ENCODE results near the gene RNF212.
"Not testable (repeated sequence)": the region's sequence is repeated elsewhere in the genome, so short reads cannot be mapped to it uniquely, and the experiment has no call there.

RNF212 gene

DNA sequence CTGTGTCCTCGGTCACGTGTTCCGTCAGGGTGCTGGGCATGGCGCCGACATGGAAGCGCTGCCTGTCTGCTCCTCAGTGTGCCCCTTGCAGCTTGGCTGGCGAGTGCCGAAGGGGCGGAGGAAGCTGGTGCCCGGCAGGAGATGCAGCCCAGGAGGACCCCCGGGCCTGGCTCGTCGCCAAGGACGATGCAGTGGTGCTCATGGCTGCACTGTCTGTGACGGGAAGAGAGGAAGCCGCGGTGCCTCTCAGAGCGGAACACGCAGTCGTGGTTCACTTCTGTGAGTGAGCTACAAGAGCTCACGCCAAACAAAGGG lies 63.8 kb downstream of the RNF212 start:
- H3K4me3 ChIP-seq (ENCODE audit: low read depth, low read length) = no peak overlapping the region
- no peaks in the 10 kb centered on the region for H3K36me3 ChIP-seq (ENCODE audit: control insufficient read depth, insufficient read depth, low read length)
- H3K9ac ChIP-seq (ENCODE audit: low read depth, low read length) = no peak overlapping the region
- H3K9me3 ChIP-seq (ENCODE audit: control insufficient read depth, insufficient read depth, low read length) = no peaks in the 10 kb centered on the region
- H3K4me1 ChIP-seq (ENCODE audit: control insufficient read depth, insufficient read depth, low read length) = no peaks in the 10 kb centered on the region
- peaks cover 22% of the 10 kb centered on the region for H3K27me3 ChIP-seq (ENCODE audit: control insufficient read depth, insufficient read depth, low read length)

DNA sequence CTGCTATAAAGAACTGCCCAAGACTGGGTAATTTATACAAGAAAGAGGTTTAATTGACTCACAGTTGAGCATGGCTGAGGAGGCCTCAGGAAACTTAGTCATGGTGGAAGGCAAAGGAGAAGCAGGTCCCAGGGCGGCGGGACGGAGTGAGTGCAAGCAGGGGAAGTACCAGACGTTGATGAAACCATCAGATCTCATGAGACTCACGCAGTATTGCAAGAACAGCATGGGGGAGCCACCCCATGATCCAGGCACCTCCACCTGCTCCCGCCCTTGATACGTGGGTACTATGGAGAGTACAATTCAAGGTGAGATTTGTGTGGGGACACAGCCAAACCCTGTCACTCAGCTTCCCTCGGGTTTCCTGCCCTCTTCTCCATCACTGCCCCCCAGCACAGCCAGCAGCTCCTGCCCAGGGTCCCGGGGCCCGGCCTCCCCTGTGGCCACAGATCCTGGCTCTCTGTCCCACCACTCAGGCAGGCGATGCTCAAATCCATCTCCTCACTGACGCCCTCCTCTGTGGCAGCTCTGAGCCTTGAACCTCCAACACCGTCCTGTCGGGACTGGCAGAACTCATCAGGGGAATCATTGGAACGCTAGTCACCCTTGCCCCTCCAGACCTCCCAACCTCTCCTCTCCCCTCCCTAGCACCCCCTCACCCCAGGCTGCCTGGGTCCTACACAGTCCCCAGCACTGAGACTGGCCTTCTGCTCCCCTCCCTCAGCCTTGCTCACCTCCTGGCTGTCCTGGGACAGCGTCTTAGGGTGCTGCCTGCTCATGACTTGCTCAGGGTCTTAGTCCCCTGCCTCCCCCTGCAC lies 64.4 kb downstream of the RNF212 start:
- H3K27me3 ChIP-seq (ENCODE audit: control insufficient read depth, insufficient read depth, low read length) = peaks cover 24% of the 10 kb centered on the region
- H3K9me3 ChIP-seq (ENCODE audit: control insufficient read depth, insufficient read depth, low read length) = no peaks in the 10 kb centered on the region
- no peak overlapping the region for H3K4me3 ChIP-seq (ENCODE audit: low read depth, low read length)
- no peak overlapping the region for H3K9ac ChIP-seq (ENCODE audit: low read depth, low read length)
- H3K4me1 ChIP-seq (ENCODE audit: control insufficient read depth, insufficient read depth, low read length) = no peaks in the 10 kb centered on the region
- H3K36me3 ChIP-seq (ENCODE audit: control insufficient read depth, insufficient read depth, low read length) = no peaks in the 10 kb centered on the region

DNA sequence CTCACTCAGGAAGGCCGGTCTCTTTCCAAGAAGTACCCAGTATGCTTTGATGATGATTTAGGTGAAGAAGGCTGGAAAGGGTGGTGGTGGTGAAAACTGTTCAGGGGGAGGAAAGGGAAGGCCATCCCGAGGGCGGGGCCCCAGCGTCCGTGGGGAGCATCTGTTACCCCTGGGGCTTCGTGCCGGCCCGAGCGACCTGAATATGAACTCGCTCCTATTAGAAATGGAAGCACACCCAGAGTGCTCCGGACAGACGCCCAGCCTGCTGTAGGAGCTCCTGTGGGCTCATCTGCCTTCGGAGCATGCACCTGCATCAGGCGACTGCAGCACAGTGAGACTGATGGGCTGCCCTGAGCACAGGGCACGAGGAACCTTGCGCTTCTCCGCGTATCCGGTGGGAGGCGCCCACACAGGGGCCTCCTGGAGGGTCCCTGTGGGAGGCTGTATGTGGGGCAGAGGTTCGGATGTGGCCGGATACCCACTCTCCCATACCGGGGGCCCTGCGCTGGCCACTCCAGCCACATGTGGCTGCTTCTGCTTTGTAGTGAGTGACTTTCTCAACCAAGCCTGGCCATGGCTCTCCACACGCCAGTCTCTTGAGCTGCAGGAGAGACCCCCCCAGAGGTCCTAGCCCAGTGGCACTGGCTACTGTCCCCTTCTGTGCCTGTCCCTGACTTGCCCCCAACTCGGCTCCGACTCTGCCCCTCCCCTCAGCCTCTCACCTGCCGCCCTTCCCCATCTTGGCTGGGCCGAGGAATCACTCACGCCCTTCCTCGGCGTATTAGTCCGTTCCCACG lies 65.2 kb downstream of the RNF212 start:
- peaks cover 21% of the 10 kb centered on the region for H3K27me3 ChIP-seq (ENCODE audit: control insufficient read depth, insufficient read depth, low read length)
- H3K4me1 ChIP-seq (ENCODE audit: control insufficient read depth, insufficient read depth, low read length) = no peaks in the 10 kb centered on the region
- no peak overlapping the region for H3K9ac ChIP-seq (ENCODE audit: low read depth, low read length)
- H3K36me3 ChIP-seq (ENCODE audit: control insufficient read depth, insufficient read depth, low read length) = no peaks in the 10 kb centered on the region
- no peak overlapping the region for H3K4me3 ChIP-seq (ENCODE audit: low read depth, low read length)
- H3K9me3 ChIP-seq (ENCODE audit: control insufficient read depth, insufficient read depth, low read length) = no peaks in the 10 kb centered on the region

DNA sequence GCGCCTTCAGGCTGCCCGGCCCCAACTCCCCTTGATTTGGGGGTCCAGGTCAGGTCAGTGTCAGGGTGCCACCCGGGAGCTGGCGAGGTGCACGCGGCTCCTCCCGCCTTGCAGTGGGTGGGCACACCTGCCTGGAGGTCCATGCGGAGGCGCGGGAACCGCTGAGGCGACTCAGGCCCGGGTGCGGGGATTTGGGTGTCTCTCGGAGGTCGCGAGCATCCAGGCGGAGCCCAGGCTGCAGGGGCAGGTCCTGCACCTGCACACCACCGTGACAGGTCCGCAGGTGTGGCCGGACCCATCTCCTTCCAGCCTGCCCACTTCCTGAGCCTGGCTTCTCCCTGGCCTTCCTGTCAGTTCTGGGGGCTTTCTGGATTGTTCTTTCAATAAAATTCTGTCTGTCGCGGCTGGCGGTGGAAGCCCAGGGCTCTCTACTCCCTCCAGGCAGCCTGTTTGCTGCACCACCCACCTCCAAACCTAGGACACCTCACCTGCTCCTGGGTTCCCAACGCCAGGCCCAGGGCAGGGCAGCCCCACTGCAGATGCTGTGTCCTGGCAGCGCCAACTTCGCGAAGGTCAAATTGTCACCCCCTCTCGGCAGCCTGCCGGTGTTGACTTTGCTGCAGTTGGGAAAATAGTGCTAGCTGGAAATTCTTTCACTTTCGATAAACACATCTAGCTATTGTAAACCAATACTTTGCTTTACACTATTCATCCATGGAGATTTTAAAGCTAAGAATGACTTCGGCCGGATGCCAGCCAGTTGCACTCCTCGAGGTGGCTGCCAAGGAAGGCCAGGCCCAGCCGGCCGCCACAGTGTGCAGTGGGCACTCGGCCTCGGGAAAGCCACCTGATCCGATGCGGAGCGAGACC lies 66.0 kb downstream of the RNF212 start:
- Histone ChIP-seq H3K9me3 (ENCODE audit: control insufficient read depth, insufficient read depth, low read length) (no peaks in the 10 kb centered on the region), H3K4me1 (ENCODE audit: control insufficient read depth, insufficient read depth, low read length) (no peaks in the 10 kb centered on the region), H3K36me3 (ENCODE audit: control insufficient read depth, insufficient read depth, low read length) (no peaks in the 10 kb centered on the region), H3K9ac (ENCODE audit: low read depth, low read length) (no peak overlapping the region), H3K27me3 (ENCODE audit: control insufficient read depth, insufficient read depth, low read length) (peaks cover 19% of the 10 kb centered on the region), H3K4me3 (ENCODE audit: low read depth, low read length) (no peak overlapping the region)

DNA sequence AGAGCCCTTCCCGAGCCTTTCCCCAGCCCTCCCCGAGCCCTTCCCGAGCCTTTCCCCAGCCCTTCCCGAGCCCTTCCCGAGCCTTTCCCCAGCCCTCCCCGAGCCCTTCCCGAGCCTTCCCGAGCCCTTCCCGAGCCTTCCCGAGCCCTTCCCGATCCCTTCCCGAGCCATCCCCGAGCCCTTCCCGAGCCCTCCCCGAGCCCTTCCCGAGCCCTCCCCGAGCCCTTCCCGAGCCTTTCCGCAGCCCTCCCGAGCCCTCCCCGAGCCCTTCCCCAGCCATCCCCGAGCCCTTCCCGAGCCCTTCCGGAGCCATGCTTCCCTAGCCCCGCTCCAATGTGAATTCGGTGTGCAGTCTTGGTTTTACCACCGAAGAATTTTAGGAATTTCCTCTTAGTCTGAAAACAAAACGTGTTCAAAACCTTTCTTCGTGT lies 66.8 kb downstream of the RNF212 start:
- not testable (repeated sequence) for H3K9me3 ChIP-seq (ENCODE audit: control insufficient read depth, insufficient read depth, low read length); H3K9ac ChIP-seq (ENCODE audit: low read depth, low read length); H3K4me1 ChIP-seq (ENCODE audit: control insufficient read depth, insufficient read depth, low read length); H3K4me3 ChIP-seq (ENCODE audit: low read depth, low read length); H3K36me3 ChIP-seq (ENCODE audit: control insufficient read depth, insufficient read depth, low read length)
- peaks cover 19% of the 10 kb centered on the region for H3K27me3 ChIP-seq (ENCODE audit: control insufficient read depth, insufficient read depth, low read length)

DNA sequence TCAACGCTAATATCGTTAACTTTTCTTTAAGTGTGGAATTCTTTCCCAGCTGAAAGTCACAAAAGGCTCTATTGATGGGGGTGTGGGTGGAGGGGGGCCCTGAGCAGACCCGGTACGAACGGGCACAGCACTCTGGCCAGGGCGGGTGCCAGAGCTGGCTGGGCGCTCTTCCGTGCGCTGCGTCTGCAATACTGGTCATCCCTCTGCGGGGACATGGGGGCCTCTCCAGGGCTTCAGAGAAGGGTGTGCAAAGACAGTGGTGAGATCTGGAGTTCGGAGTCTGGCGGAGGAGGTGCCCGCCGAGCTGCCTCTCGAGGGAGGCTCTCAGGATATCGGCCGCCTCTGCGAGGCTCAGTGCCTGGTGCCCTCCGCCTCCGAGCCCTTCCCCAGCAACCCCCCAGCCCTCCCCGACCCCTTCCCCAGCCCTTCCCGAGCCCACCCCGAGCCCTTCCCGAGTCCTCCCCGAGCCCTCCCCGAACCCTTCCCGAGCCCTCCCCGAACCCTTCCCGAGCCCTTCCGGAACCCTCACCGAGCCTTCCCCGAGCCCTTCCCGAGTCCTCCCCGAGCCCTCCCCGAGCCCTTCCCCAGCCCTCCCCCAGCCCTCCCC lies 67.7 kb downstream of the RNF212 start:
- Histone ChIP-seq H3K4me3 (ENCODE audit: low read depth, low read length) (no peak overlapping the region), H3K9ac (ENCODE audit: low read depth, low read length) (no peak overlapping the region), H3K27me3 (ENCODE audit: control insufficient read depth, insufficient read depth, low read length) (peaks cover 14% of the 10 kb centered on the region), H3K9me3 (ENCODE audit: control insufficient read depth, insufficient read depth, low read length) (no peaks in the 10 kb centered on the region), H3K4me1 (ENCODE audit: control insufficient read depth, insufficient read depth, low read length) (peaks cover 3% of the 10 kb centered on the region), H3K36me3 (ENCODE audit: control insufficient read depth, insufficient read depth, low read length) (no peaks in the 10 kb centered on the region)

DNA sequence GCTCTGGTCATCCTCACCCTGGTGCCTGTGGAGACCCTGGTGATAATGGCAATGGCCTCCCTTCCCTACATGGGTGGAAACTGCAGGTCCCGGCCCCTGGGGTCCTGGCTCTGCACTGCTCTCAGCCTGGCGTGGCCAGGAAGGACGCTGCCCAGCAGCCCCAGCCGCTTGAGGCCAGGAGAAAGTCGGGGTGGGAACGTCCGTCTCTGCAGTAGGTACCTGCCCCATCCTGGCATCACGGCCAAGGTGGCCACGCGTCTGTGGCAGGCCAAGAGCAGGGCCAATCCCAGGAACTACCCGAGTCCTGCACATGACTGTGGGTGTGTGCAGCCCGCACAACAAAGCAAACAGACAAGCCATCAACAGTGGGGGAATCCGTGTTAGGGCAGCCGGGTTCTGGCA lies 68.2 kb downstream of the RNF212 start:
- no peaks in the 10 kb centered on the region for H3K36me3 ChIP-seq (ENCODE audit: control insufficient read depth, insufficient read depth, low read length)
- H3K27me3 ChIP-seq (ENCODE audit: control insufficient read depth, insufficient read depth, low read length) = peaks cover 12% of the 10 kb centered on the region
- H3K9ac ChIP-seq (ENCODE audit: low read depth, low read length) = no peak overlapping the region
- peaks cover 3% of the 10 kb centered on the region for H3K4me1 ChIP-seq (ENCODE audit: control insufficient read depth, insufficient read depth, low read length)
- H3K9me3 ChIP-seq (ENCODE audit: control insufficient read depth, insufficient read depth, low read length) = no peaks in the 10 kb centered on the region
- no peak overlapping the region for H3K4me3 ChIP-seq (ENCODE audit: low read depth, low read length)

DNA sequence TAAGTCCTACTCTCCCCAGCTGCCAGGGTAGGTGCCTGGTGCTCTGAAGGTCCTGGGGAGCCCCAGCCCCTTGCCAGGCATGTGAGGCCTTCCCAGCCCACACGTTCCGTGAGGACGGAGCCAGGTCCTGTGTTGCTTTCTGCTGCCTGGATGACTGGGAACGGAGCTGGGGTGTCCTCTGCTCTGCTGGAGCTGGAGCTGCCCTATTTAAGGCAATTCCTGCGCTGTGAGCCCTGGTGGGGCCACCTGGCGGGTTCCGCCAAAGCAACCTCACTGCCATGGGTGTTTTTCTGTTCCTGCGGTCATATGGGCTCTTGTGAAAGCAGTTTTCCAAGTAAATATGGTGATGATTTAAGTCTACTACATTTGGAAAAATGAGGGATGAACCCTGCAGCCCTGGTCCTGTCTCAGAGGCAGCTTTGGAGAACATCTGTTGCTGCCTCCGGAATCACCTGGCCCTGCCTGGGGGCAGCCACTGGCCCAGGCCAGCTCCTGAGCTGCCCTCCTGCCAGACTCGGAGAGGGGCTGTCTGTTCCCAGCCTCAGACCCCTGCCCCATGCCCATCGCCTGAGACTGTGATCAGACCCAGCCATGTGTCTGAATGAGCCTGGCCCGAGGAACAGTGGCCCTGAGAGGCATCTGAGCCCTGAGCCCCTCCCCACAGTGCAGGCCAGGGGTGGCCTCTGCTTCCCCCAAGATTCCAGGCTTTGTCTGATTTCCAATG lies 68.7 kb downstream of the RNF212 start:
- Histone ChIP-seq H3K4me1 (ENCODE audit: control insufficient read depth, insufficient read depth, low read length) (peaks cover 3% of the 10 kb centered on the region), H3K9ac (ENCODE audit: low read depth, low read length) (no peak overlapping the region), H3K27me3 (ENCODE audit: control insufficient read depth, insufficient read depth, low read length) (peaks cover 11% of the 10 kb centered on the region)

DNA sequence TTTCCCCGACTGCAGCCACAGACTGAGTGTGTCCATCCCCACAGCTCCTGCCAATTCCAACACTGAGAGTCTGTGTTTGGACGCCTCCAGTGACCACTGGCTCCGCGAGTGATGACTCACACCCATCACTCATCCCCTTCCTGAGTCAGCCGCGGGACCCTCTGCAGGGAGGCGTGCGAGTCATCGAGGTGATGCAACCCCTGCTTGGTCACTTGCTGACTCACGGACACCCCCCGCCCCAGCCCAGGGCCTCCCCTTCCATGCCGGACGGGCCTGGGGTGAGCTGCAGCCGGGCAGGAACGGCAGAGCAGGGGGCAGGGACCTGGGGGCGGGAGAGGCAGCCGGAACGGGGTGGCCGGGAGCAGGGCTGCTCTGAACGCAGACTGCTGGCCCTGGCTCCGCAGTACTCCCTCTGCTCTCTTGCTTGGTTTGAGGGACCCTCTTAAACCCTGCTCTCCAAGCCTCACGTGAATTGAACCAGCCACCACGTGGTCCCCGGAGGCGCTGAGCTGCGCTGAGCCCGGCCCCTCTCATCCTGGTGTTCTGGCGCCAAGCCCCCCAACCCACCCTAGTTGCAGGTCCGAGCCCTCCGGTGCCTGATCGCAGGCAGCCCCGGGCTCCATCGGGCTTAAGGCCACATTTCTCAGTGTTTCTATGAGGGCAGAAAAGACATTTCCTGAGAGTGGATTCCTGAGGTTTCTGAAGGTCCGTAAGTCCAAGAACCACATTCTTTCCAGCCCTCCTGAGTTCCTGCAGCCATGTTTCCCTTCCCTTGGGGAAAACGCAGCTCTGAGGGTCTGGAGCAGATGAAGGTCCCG lies 69.5 kb downstream of the RNF212 start:
- peaks cover 9% of the 10 kb centered on the region for H3K27me3 ChIP-seq (ENCODE audit: control insufficient read depth, insufficient read depth, low read length)
- no peaks in the 10 kb centered on the region for H3K36me3 ChIP-seq (ENCODE audit: control insufficient read depth, insufficient read depth, low read length)
- no peak overlapping the region for H3K9ac ChIP-seq (ENCODE audit: low read depth, low read length)
- H3K4me1 ChIP-seq (ENCODE audit: control insufficient read depth, insufficient read depth, low read length) = peaks cover 3% of the 10 kb centered on the region
- no peak overlapping the region for H3K4me3 ChIP-seq (ENCODE audit: low read depth, low read length)
- no peaks in the 10 kb centered on the region for H3K9me3 ChIP-seq (ENCODE audit: control insufficient read depth, insufficient read depth, low read length)

More for the DNA sequence above, 68.7 kb downstream of the RNF212 start:
- Histone ChIP-seq H3K9me3 (ENCODE audit: control insufficient read depth, insufficient read depth, low read length) (no peaks in the 10 kb centered on the region), H3K4me3 (ENCODE audit: low read depth, low read length) (no peak overlapping the region), H3K36me3 (ENCODE audit: control insufficient read depth, insufficient read depth, low read length) (no peaks in the 10 kb centered on the region)

DNA sequence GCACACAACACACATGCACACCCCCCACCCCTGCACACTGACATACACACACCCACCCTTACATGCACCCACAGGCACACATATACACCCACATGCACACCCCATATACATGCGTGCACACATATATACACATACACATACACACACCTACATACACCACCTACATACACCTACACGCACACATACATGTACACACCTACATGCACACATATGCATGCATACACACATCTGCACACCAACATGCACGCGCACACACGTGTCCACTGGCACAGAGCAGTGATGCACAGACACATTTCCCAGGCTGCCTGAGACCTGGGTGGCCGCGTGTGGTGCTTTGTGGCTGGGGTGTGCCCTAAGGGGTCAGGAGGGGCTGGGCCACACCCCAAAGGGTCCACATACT lies 70.2 kb downstream of the RNF212 start:
- H3K36me3 ChIP-seq (ENCODE audit: control insufficient read depth, insufficient read depth, low read length) = no peaks in the 10 kb centered on the region
- no peaks in the 10 kb centered on the region for H3K9me3 ChIP-seq (ENCODE audit: control insufficient read depth, insufficient read depth, low read length)
- H3K4me3 ChIP-seq (ENCODE audit: low read depth, low read length) = no peak overlapping the region
- peaks cover 9% of the 10 kb centered on the region for H3K27me3 ChIP-seq (ENCODE audit: control insufficient read depth, insufficient read depth, low read length)
- peaks cover 3% of the 10 kb centered on the region for H3K4me1 ChIP-seq (ENCODE audit: control insufficient read depth, insufficient read depth, low read length)
- no peak overlapping the region for H3K9ac ChIP-seq (ENCODE audit: low read depth, low read length)
